Measurements from ENCODE around the gene NUP93. TPM values are rescaled to one million over a fixed set of nuclear protein-coding genes. Genes with fewer than 3 reads are reported as not detected.

NUP93 gene
- total and polyA plus RNA-seq, 2 of the 8 experiments (the other 6 are each of a cell fraction or from before 2014, with no cell fraction given): 147 to 201 TPM

DNA sequence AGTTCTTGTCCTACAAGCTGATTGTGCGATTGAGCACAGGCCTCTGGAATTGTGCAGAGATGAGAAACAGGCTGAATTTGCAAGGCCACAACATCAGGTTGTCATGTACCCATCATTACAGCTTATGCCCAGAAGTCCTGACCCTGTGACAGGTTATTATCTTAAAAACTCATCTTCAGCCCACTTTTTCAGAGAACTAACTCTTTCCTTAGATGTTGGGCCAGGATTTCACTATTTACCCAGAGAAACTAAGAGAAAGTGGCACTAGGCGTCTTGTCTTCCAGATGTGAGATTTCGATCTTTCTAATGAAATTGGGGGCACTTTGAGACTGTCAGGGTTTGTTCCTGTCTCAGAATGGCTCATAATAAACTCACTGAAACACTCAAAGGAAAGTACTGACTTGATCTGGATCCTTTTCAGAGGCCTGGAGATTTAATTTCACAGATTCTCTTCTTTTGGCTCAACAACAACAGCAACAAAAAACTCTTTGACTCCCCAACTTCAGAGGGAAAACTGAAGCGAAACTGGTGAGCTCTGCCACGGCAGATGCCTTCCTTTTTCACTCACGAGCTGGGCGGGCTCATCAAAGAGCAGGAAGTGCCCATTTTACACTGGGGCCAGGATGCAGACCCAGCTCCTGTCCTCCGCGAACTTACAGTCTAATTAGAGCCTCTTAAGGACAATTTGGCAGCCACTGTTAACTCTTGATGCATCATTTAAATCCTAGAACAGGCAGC is 117.4 kb downstream of the NUP93 start:
- H3K23me2 ChIP-seq (ENCODE audit: low read depth, low read length): no peaks in the 10 kb centered on the region; the same call in 1 of the 2 replicates
- peaks cover 7 to 29% (median 12%) of the 10 kb centered on the region in 4 experiments; a peak in 5 of 8 replicates for H3K36me3 ChIP-seq (ENCODE audit: control insufficient read depth in 2 of 4, insufficient read depth in 4 of 4, low read length in 3 of 4)
- no peaks in the 10 kb centered on the region for H3K79me1 ChIP-seq (ENCODE audit: low read depth, low read length)
- H4K8ac ChIP-seq (ENCODE audit: extremely low read depth, insufficient read depth, low read length): no peak overlapping the region
- no peaks in the 10 kb centered on the region; a peak in 1 of 4 replicates for H3K9me3 ChIP-seq (ENCODE audit: insufficient read depth in 2 of 2, low read depth in 1 of 2, low read length in 1 of 2)
- H3K4me3 ChIP-seq (ENCODE audit: extremely low read depth in 1 of 4, insufficient read depth in 2 of 4, low read depth in 3 of 4, low read length in 4 of 4): no peak overlapping the region
- no peak overlapping the region for H3K9ac ChIP-seq (replicated peaks in 1 of 4; ENCODE audit: extremely low read depth in 1 of 4, low read depth in 3 of 4, low read length in 3 of 4)
- 85% methylated on average over 9 of the region's 9 CpGs; no CpG with 5 or more reads in 1 of the 2 experiments for WGBS, 2 experiments (ENCODE audit: extremely low coverage in 1 of 2, insufficient coverage in 1 of 2, insufficient read length in 1 of 2, insufficient replicate concordance in 2 of 2, low coverage in 1 of 2, low lambda C conversion rate in 2 of 2, missing lambda C conversion rate in 1 of 2)
- H2BK20ac ChIP-seq (ENCODE audit: low read length): no peak overlapping the region
- H3K18ac ChIP-seq (ENCODE audit: extremely low read depth, low read length): no peak overlapping the region
- ChIA-PET CTCF (ENCODE audit: partially characterized antibody) (interaction anchor here (0.7 to 1.9 kb wide), 4 partner anchors 16 to 84 kb away, joined by 3 to 4 read pairs (median 3); no protein-coding TSS in a partner anchor), POLR2A (ENCODE audit: partially characterized antibody) (interaction anchor here (0.8 to 1.5 kb wide), 2 partner anchors 17 to 164 kb away, joined by 3 read pairs; no protein-coding TSS in a partner anchor)
- no peak for DNase-seq (ENCODE audit: low read depth in 1 of 2, low spot score in 2 of 2)
- H3K27me3 ChIP-seq (replicated peaks in 1 of 4; ENCODE audit: control insufficient read depth in 3 of 4, extremely low read depth in 1 of 4, insufficient read depth in 3 of 4, low read length in 3 of 4): no peaks in the 10 kb centered on the region
- FAIRE-seq: no peak
- no peak overlapping the region for H2BK12ac ChIP-seq (ENCODE audit: low read depth, low read length)
- H3K27ac ChIP-seq (ENCODE audit: low read depth, low read length): no peak overlapping the region
- H4K20me1 ChIP-seq (replicated peaks in 1 of 2; ENCODE audit: control insufficient read depth in 1 of 2, insufficient read depth in 2 of 2, low read length in 2 of 2): no peaks in the 10 kb centered on the region
- no peak overlapping the region for H2BK120ac ChIP-seq (replicated peaks; ENCODE audit: low read depth, low read length)
- H2BK5ac ChIP-seq (ENCODE audit: low read depth, low read length): no peak overlapping the region
- no peak overlapping the region for H3K23ac ChIP-seq (ENCODE audit: insufficient read length)
- no peak overlapping the region for H2AK5ac ChIP-seq (ENCODE audit: low read depth, low read length)
- H2BK15ac ChIP-seq (ENCODE audit: low read length): no peak overlapping the region
- H3K79me2 ChIP-seq (ENCODE audit: control insufficient read depth in 1 of 2, insufficient read depth in 2 of 2, low read length in 2 of 2): no peaks in the 10 kb centered on the region
- H2AFZ ChIP-seq (ENCODE audit: low read length): no peak overlapping the region
- H3K56ac ChIP-seq (replicated peaks; ENCODE audit: insufficient read length, low read depth, low read length): no peak overlapping the region
- peaks cover 2 to 10% (median 7%) of the 10 kb centered on the region in 4 experiments; a peak in 5 of 7 replicates for H3K4me1 ChIP-seq (replicated peaks in 1 of 4; ENCODE audit: control insufficient read depth in 3 of 4, insufficient read depth in 4 of 4, low read length in 3 of 4)
- no peak overlapping the region for H3K4ac ChIP-seq (replicated peaks; ENCODE audit: insufficient read length, low read depth, low read length)
- no peak overlapping the region for H3K4me2 ChIP-seq (ENCODE audit: insufficient read depth in 1 of 2, low read depth in 2 of 2, low read length in 2 of 2)
- H4K5ac ChIP-seq (ENCODE audit: insufficient read length, low read depth, low read length): no peak overlapping the region
- no peak overlapping the region for H4K91ac ChIP-seq (replicated peaks; ENCODE audit: insufficient read length, low read length)
- H3K14ac ChIP-seq (ENCODE audit: insufficient read length): no peak overlapping the region
- TF ChIP-seq, protein P1, sequence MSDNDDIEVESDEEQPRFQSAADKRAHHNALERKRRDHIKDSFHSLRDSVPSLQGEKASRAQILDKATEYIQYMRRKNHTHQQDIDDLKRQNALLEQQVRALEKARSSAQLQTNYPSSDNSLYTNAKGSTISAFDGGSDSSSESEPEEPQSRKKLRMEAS (IDR thresholded peaks at IDR 0.05): no peak
- no peak for TF ChIP-seq NANOG (IDR thresholded peaks at IDR 0.05; ENCODE audit: insufficient read depth, low read depth, low read length, poor library complexity, severe bottlenecking)
- TF ChIP-seq BRCA1 (IDR thresholded peaks at IDR 0.05; ENCODE audit: low read depth, low read length): no peak
- TF ChIP-seq, protein P2, sequence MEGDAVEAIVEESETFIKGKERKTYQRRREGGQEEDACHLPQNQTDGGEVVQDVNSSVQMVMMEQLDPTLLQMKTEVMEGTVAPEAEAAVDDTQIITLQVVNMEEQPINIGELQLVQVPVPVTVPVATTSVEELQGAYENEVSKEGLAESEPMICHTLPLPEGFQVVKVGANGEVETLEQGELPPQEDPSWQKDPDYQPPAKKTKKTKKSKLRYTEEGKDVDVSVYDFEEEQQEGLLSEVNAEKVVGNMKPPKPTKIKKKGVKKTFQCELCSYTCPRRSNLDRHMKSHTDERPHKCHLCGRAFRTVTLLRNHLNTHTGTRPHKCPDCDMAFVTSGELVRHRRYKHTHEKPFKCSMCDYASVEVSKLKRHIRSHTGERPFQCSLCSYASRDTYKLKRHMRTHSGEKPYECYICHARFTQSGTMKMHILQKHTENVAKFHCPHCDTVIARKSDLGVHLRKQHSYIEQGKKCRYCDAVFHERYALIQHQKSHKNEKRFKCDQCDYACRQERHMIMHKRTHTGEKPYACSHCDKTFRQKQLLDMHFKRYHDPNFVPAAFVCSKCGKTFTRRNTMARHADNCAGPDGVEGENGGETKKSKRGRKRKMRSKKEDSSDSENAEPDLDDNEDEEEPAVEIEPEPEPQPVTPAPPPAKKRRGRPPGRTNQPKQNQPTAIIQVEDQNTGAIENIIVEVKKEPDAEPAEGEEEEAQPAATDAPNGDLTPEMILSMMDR (IDR thresholded peaks at IDR 0.05; ENCODE audit: control extremely low read depth in 1 of 3, insufficient read depth in 1 of 3, low read depth in 1 of 3, low read length in 3 of 3): no peak

Data from H1 (cell line).